Measurements from ENCODE around the gene HS2ST1. TPM values are rescaled to one million over a fixed set of nuclear protein-coding genes. Genes with fewer than 3 reads are reported as not detected.
A peak's percentile ranks its signal among the peaks of the same experiment; 100 is the strongest.

The HS2ST1 gene
- total RNA-seq, 1 experiment from 2014 or later: 16.0 TPM

GRCh38 chr1:87130438-87130837, 216.0 kb downstream of the HS2ST1 start:
- no peak for DNase-seq (ENCODE audit: extremely low read depth, low read depth)

DNA sequence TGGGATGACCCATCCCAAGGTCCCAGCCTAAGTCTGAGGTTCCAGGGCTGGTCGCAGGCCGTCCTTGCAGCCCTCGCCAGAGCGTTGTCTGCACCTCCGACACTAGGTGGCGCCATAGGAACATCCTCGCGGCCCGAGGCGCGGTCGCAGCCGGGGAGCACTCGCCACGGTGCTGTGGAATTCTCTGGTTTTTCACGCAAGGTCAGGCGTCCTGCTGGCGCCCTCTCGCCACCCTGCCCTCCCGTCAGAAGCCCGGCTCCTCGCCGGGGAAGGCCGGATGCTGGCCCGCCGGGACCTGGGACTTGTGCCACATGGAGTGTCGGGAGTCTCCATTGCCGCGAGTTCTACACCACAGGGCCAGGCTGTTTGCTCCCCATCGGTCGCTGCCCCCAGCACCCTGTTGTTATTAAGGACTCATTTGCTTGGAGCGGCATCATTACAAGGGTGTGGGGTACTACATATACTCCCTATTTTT, 217.4 kb downstream of the HS2ST1 start:
- DNase-seq (ENCODE audit: extremely low read depth, low read depth): peak; percentile 65

GRCh38 chr1:87132284-87132870, 217.9 kb downstream of the HS2ST1 start:
- DNase-seq (ENCODE audit: extremely low read depth, low read depth): no peak

DNA sequence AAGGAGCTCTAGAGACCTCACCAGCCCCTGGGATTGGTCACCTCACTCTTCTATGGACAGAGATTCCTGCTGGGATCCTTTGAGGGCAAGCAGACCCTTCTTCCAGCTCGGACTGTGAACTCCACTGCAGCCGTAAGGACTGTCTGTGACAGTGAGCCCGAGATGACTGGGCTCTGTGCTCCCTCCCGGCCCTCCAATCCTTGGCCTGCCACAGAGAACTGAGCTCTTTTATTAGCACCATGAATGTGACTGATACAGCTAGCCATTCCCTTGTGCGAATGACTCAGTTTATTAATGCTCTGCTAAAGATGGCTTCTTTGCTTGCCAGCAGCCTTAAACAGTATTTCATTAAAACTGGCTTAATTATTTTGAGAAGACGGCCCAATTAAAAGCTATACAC, 219.6 kb downstream of the HS2ST1 start:
- DNase-seq (ENCODE audit: extremely low read depth, low read depth): no peak

- DNase-seq (ENCODE audit: extremely low read depth, low read depth): no peak
Measured at GRCh38 chr1:87134625-87135328, 220.3 kb downstream of the HS2ST1 start.

- DNase-seq (ENCODE audit: extremely low read depth, low read depth): no peak
Measured at GRCh38 chr1:87135329-87135712, 220.9 kb downstream of the HS2ST1 start.

DNA sequence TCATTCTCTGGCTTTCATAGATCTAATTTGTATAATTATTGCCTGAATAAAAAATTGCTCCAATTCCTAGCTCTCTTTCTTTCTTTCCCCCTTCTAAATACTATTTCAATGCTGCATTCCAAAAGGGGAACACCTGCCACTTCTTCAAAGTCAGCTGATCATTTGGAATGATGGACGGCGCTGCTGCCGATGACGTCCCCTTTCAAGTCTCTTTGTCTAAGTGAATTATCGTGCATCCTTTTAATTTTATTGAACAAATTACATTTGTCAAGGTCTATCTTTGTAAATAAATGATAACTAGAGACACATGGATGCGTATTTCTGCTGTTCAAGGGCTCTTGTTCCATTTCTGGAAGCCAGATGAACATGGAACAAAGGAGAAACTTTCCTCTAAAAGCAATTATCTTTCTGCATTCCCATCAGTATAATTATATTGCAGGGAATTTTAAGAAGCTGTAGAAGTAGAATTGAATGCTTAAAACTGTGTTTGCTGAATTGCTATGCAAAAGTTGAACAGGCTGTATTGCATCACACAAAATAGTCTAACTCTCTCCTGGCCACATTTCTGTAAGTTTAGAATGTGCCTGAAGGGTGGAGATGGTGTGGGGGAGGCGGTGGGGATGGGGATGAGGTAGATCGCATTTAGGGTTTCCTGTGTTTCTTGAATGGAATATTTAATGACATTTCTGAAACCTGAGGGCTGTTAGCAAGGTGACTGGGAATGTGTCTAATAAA, 222.3 kb downstream of the HS2ST1 start:
- DNase-seq (ENCODE audit: extremely low read depth, low read depth): no peak

DNA sequence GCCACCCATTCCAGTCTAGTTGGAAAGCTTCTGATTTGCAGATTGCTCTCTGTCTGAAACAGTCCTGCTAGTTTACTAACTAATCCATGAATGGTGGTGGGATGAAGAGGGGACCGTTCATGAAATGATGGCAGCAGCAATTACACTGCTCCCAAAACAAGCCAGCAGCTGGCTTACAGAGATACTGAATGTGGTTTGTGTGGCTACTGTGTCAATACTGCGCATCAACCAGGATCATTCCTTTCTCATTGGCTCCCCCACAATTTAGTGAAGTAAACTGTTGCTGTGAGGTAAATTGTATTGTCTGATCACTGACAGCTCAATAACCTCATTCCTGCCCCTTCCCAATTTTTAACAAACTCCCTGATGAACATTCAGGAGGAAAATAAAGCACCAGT, 222.9 kb downstream of the HS2ST1 start:
- no peak for DNase-seq (ENCODE audit: extremely low read depth, low read depth)

DNA sequence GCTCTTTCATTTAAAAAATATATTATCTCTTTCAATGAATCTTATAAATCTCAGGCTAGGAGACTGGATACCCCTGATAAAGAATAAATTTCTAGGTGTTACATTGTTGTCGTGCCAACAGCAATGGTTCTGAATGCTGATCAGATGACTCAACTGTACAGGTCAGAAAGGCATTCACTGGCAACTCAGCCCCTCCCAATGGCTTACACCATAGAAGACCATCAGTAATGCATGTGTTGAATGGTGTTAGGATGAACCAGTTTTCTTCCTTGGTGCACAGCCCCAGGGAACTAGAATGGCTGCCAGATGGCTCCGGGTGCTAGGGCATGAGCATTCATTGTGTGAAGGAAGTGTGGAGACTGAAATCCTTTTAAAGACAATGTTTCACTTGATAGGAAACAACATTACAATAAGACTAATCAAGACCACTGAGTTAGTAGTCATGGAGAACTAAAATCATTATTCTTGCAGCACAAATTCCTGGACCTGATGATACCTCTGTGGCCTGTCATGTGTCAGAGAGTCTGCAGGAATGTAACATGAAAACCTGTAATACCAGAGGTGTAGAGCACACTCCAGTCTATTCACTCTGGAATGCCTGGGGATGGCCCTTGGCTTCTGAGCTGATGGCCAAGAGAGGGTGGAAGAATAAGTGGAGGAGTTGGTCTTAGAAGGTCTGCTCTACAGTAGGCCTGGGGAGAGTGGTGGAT, 226.6 kb downstream of the HS2ST1 start:
- DNase-seq (ENCODE audit: extremely low read depth, low read depth): no peak

DNA sequence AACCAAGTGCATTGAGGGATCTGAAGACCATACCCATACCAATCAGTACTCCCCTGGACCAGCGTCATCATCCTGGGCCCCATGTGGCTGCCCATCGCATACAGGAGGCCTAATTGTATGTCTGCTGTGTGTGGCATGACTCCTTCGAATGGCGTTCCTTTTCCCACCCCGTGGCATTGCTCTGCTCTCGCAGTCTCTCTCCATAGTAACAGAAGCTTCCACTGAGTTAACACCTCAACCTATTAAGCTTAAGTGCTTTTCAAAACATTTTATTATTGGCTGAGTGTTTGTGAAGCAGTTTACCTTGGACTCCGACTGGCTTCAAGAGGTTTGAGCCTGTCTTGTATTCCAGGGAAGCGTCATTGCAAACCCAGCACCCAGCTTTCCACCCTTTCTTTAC, 227.1 kb downstream of the HS2ST1 start:
- DNase-seq (ENCODE audit: extremely low read depth, low read depth): no peak

DNA sequence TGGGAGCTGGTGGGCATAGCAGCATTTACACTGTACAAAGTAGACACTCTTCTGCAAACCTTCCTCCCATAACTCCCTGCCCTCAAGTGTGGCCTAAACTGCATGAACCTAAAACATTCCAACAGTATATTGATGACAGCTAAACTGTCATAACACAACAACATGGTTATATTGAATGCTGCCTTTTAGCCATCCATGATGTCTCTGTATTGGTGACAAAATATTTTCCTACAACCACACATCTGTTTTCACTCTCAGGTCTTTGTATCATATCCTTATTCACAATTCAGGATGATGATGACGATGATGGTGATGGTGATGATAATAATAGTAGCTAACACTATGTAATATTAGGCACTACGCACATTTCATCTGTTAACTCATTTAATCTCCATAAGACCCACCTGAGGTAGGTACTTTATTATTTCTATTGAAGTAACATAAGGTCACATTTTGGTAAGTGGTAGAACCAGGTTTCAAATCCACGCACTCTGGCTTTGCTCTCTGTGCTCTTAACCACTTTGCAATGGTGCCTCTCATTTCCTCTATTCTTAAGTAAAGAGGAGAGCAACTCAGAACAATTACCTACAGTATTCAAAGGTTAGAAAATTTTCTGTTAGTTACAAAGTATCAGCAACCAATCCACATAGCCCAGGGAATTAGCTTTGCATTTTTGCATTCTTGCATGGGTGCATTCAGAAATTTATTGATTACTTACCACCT, 229.1 kb downstream of the HS2ST1 start:
- DNase-seq (ENCODE audit: extremely low read depth, low read depth): no peak

- DNase-seq (ENCODE audit: extremely low read depth, low read depth): no peak
Measured at GRCh38 chr1:87144316-87144895, 230.0 kb downstream of the HS2ST1 start.

GRCh38 chr1:87144981-87145380, 230.5 kb downstream of the HS2ST1 start:
- no peak for DNase-seq (ENCODE audit: extremely low read depth, low read depth)

- no peak for DNase-seq (ENCODE audit: extremely low read depth, low read depth)
Measured at GRCh38 chr1:87146538-87146937, 232.1 kb downstream of the HS2ST1 start.

- no peak for DNase-seq (ENCODE audit: extremely low read depth, low read depth)
Measured at GRCh38 chr1:87146986-87147385, 232.6 kb downstream of the HS2ST1 start.

GRCh38 chr1:87147851-87148250, 233.4 kb downstream of the HS2ST1 start:
- DNase-seq (ENCODE audit: extremely low read depth, low read depth): no peak

- no peak for DNase-seq (ENCODE audit: extremely low read depth, low read depth)
Measured at GRCh38 chr1:87148661-87149060, 234.2 kb downstream of the HS2ST1 start.

DNA sequence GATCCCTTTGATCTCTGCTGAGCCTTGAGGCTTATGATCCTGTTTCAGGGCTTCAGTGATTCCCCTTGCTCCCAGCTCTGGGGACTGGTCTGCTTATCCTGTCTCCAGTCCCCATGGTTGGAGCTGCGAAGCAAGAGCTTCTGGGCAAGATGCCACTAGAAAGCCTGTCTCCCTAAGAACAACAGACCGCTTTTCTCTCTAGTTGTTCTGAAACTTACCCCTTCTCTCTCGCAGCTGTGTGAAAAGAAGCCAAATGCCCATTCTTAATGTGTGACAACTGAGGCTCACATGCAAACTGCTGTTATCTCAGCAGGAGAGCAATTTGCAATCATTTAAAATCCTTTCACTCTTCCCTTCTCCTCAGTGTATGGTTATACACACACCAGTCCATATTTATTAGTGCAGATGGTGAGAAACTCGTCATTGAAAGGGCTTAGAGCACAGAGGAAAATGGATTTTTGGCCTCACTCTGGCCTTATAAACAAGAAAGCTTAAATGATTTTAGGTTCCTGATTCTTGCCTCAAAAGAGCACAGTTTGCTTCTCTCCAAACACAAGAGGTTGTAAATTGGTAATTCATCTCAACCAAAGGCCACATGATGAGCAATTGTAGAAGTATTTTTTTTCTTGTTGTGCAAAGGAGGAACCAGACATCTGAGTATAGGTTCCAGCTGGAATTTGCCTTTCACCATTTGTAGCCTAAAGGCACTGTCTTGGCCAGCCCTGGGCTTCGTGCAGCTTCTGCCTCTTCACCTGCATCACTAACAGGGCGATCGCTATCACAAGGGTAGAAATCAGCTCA, 235.0 kb downstream of the HS2ST1 start:
- no peak for DNase-seq (ENCODE audit: extremely low read depth, low read depth)

- DNase-seq (ENCODE audit: extremely low read depth, low read depth): no peak
Measured at GRCh38 chr1:87150143-87150542, 235.7 kb downstream of the HS2ST1 start.

Measured in NCI-H460 (cell line).